GM12878 (cell line): ENCODE measurements around the gene HABP2.

Experiments used
- GATAD2B ChIP-seq: fragments of 450-650 bp; conservative IDR thresholded peaks from 2 replicates; pipeline ENCODE4 v1.6.1; 2017; ENCODE audit warnings: low read depth, mild to moderate bottlenecking, moderate library complexity
- HDAC2 ChIP-seq: fragments of 200-600 bp; sonication (generic); IDR thresholded peaks from 2 replicates; pipeline ENCODE4 v1.6.1; 2017
- MXI1 ChIP-seq: fragments of 150-350 bp; IDR thresholded peaks from 2 replicates; pipeline ENCODE4 v1.6.1; 2011; ENCODE audit warnings: low read depth, mild to moderate bottlenecking, inconsistent platforms, low read length, improper control_type of control experiment
- MYC ChIP-seq: IDR thresholded peaks from 2 replicates; pipeline ENCODE4 v1.6.1; 2011; ENCODE audit warnings: mild to moderate bottlenecking, low read length, moderate library complexity, inconsistent platforms; ENCODE audit not compliant: insufficient read depth, insufficient replicate concordance, insufficient read length, severe bottlenecking
- POLR2A ChIP-seq: IDR thresholded peaks from 2 replicates; pipeline ENCODE4 v1.6.1; 2011; ENCODE audit warnings: low read depth, mild to moderate bottlenecking, low read length
- POLR2AphosphoS5 ChIP-seq: IDR thresholded peaks from 2 replicates; pipeline ENCODE4 v1.6.1; 2011; ENCODE audit warnings: mild to moderate bottlenecking, low read length, inconsistent platforms
- RCOR1 ChIP-seq: conservative IDR thresholded peaks from 2 replicates; pipeline ENCODE4 v1.6.1; 2012; ENCODE audit warnings: low read depth, low read length, improper control_type of control experiment
- RFX5 ChIP-seq: IDR thresholded peaks from 2 replicates; pipeline ENCODE4 v1.6.1; 2011; ENCODE audit warnings: low read depth, low read length, improper control_type of control experiment

GRCh38 chr10:113620936-113621335 lies 68.1 kb downstream of the HABP2 start:
- TF ChIP-seq MYC: no peak
- no peak for TF ChIP-seq RCOR1
- no peak for TF ChIP-seq RFX5
- no peak for TF ChIP-seq MXI1
- TF ChIP-seq GATAD2B: no peak
- TF ChIP-seq POLR2A: no peak
- no peak for TF ChIP-seq HDAC2
- TF ChIP-seq POLR2AphosphoS5: no peak
